Heart left ventricle (tissue), 13 donors: ENCODE data around the gene ZFYVE26.

ENCODE experiments used
- CTCF ChIP-seq, 12 donors: fragments of 200-600 bp; sonication (generic) in 4 of 12; IDR thresholded peaks; one replicate each; pipeline versions ENCODE4 v1.5.0 to v1.8.0; 2018 to 2022; ENCODE audit warnings: antibody characterized with exemption in 12 of 12, mild to moderate bottlenecking in 5 of 12
- POLR2A ChIP-seq, 2 donors: fragments of 450-650 bp; IDR thresholded peaks; one replicate each; pipeline ENCODE4 v1.6.1; 2017; ENCODE audit warnings: antibody characterized with exemption in 2 of 2, mild to moderate bottlenecking in 2 of 2, moderate library complexity in 2 of 2
- donor health status: ischemic (EF 13 %, LVEDD 7.1; RV severe dilation, severe dysfunction).
- donor health status: DM: no; HTN: yes; CAD: no.
- donor health status: DM: no; HTN: no; CAD: no.
- donor health status: ischemic (EF 25% LVEDD 6.9; RV normal size, moderate dysfunction).
- donor health status: ischemic (EF 25% LVEDD 5.7; RV mildly dilated, moderate dysfunction).
- donor health status: ischemic (EF 35%, LVEDD 5.7; RV mildly dilated, moderate dysfunction).
- donor health status: nonischemic (EF 11% LVEDD 7.7; RV severe dilation, severe dysfunction).
- donor health status: DM: yes; HTN: yes; CAD: no.
- donor health status: PGD.
- donor health status: ischemic (EF 29% LVEDD 5.4; RV normal size, mild dysfunction).
- donor health status: nonischemic (EF 23%, LVEDD 6.1; RV moderate dilation, normal function).

- TF ChIP-seq CTCF (IDR thresholded peaks at IDR 0.05), result no peak
- no peak for TF ChIP-seq POLR2A (IDR thresholded peaks at IDR 0.05)
Measured at GRCh38 chr14:67728258-67728657, 88.1 kb downstream of the ZFYVE26 start.
